ENCODE results near the gene ZSCAN5B. TPM values are rescaled to one million over a fixed set of nuclear protein-coding genes. Genes with fewer than 3 reads are reported as not detected.

Gene ZSCAN5B
- total and polyA plus RNA-seq, 2 of the 8 experiments (the other 6 are each of a cell fraction or from before 2014, with no cell fraction given), result not detected

GRCh38 chr19:56146904-56147303, 50.7 kb downstream of the ZSCAN5B start:
- no peak overlapping the region for H4K91ac ChIP-seq (replicated peaks; ENCODE audit: insufficient read length, low read length)
- H2AFZ ChIP-seq (ENCODE audit: low read length), result no peak overlapping the region
- no peak overlapping the region for H2AK5ac ChIP-seq (ENCODE audit: low read depth, low read length)
- no peak for FAIRE-seq
- H2BK120ac ChIP-seq (replicated peaks; ENCODE audit: low read depth, low read length), result no peak overlapping the region
- H2BK20ac ChIP-seq (ENCODE audit: low read length), result no peak overlapping the region
- H3K27ac ChIP-seq (ENCODE audit: low read depth, low read length), result no peak overlapping the region
- no peak overlapping the region for H2BK12ac ChIP-seq (ENCODE audit: low read depth, low read length)
- H3K4ac ChIP-seq (replicated peaks; ENCODE audit: insufficient read length, low read depth, low read length), result no peak overlapping the region
- CTCF ChIA-PET (ENCODE audit: partially characterized antibody), result interaction anchor here (1.1 to 6.5 kb wide), 4 partner anchors 7 to 105 kb away, joined by 3 to 47 read pairs (median 4); no protein-coding TSS in a partner anchor
- H3K4me1 ChIP-seq (replicated peaks in 1 of 4; ENCODE audit: control insufficient read depth in 3 of 4, insufficient read depth in 4 of 4, low read length in 3 of 4), result peaks cover 0 to 3% (median 2%) of the 10 kb centered on the region in 4 experiments; a peak in 3 of 7 replicates
- H3K23me2 ChIP-seq (ENCODE audit: low read depth, low read length), result 0 out of 2 replicates have a peak, but pooled peaks cover 1% of the 10 kb centered on the region
- H2BK5ac ChIP-seq (ENCODE audit: low read depth, low read length), result no peak overlapping the region
- no peak overlapping the region for H4K5ac ChIP-seq (ENCODE audit: insufficient read length, low read depth, low read length)
- 95% methylated on average over 17 of the region's 31 CpGs; no CpG with 5 or more reads in 1 of the 2 experiments for WGBS, 2 experiments (ENCODE audit: extremely low coverage in 1 of 2, insufficient coverage in 1 of 2, insufficient read length in 1 of 2, insufficient replicate concordance in 2 of 2, low coverage in 1 of 2, low lambda C conversion rate in 2 of 2, missing lambda C conversion rate in 1 of 2)
- no peak overlapping the region for H3K18ac ChIP-seq (ENCODE audit: extremely low read depth, low read length)
- H3K56ac ChIP-seq (replicated peaks; ENCODE audit: insufficient read length, low read depth, low read length), result no peak overlapping the region
- no peak overlapping the region for H3K9ac ChIP-seq (replicated peaks in 1 of 4; ENCODE audit: extremely low read depth in 1 of 4, low read depth in 3 of 4, low read length in 3 of 4)
- H3K36me3 ChIP-seq (ENCODE audit: control insufficient read depth in 2 of 4, insufficient read depth in 4 of 4, low read length in 3 of 4), result peaks cover 0 to 22% (median 7%) of the 10 kb centered on the region in 4 experiments; a peak in 5 of 8 replicates
- no peak for DNase-seq (ENCODE audit: low read depth in 1 of 2, low spot score in 2 of 2)
- no peak overlapping the region for H4K8ac ChIP-seq (ENCODE audit: extremely low read depth, insufficient read depth, low read length)
- TF ChIP-seq RAD21 (IDR thresholded peaks at IDR 0.05 in 1 of 2, conservative IDR thresholded peaks at IDR 0.05 in 1 of 2; ENCODE audit: low read depth in 2 of 2, low read length in 2 of 2) (no peak), PHF8 (conservative IDR thresholded peaks at IDR 0.05; ENCODE audit: low read depth, low read length) (no peak), CTBP2 (IDR thresholded peaks at IDR 0.05; ENCODE audit: borderline replicate concordance, insufficient read depth, insufficient read length, low read length) (no peak), SRF (IDR thresholded peaks at IDR 0.05; ENCODE audit: low read depth, low read length) (no peak), MAFK (IDR thresholded peaks at IDR 0.05; ENCODE audit: low read depth, low read length) (no peak), HDAC6 (IDR thresholded peaks at IDR 0.05; ENCODE audit: low read depth, low read length) (no peak), NRF1 (IDR thresholded peaks at IDR 0.05; ENCODE audit: low read depth, low read length) (no peak), SIN3A (conservative IDR thresholded peaks at IDR 0.05 in 1 of 2, IDR thresholded peaks at IDR 0.05 in 1 of 2; ENCODE audit: low read depth in 1 of 2, low read length in 2 of 2) (no peak)
- no peaks in the 10 kb centered on the region for H3K9me3 ChIP-seq (ENCODE audit: insufficient read depth in 2 of 2, low read depth in 1 of 2, low read length in 1 of 2)
- peaks cover 3 to 19% of the 10 kb centered on the region in 2 experiments for H4K20me1 ChIP-seq (replicated peaks in 1 of 2; ENCODE audit: control insufficient read depth in 1 of 2, insufficient read depth in 2 of 2, low read length in 2 of 2)
- H3K23ac ChIP-seq (ENCODE audit: insufficient read length), result no peak overlapping the region
- peaks cover 13% of the 10 kb centered on the region for H3K79me1 ChIP-seq (ENCODE audit: low read depth, low read length)
- POLR2A ChIA-PET (ENCODE audit: partially characterized antibody), result interaction anchor here (0.6 to 1.8 kb wide), 5 partner anchors 14 to 41 kb away, joined by 3 to 5 read pairs (median 4); partner anchors contain the start of gene ZNF787
- no peaks in the 10 kb centered on the region for H3K27me3 ChIP-seq (replicated peaks in 1 of 4; ENCODE audit: control insufficient read depth in 3 of 4, extremely low read depth in 1 of 4, insufficient read depth in 3 of 4, low read length in 3 of 4)
- H3K4me3 ChIP-seq (ENCODE audit: extremely low read depth in 1 of 4, insufficient read depth in 2 of 4, low read depth in 3 of 4, low read length in 4 of 4), result no peak overlapping the region
- H3K14ac ChIP-seq (ENCODE audit: insufficient read length), result no peak overlapping the region
- peaks cover 0 to 38% of the 10 kb centered on the region in 2 experiments; a peak in 2 of 4 replicates for H3K79me2 ChIP-seq (ENCODE audit: control insufficient read depth in 1 of 2, insufficient read depth in 2 of 2, low read length in 2 of 2)
- no peak overlapping the region for H3K4me2 ChIP-seq (ENCODE audit: insufficient read depth in 1 of 2, low read depth in 2 of 2, low read length in 2 of 2)
- H2BK15ac ChIP-seq (ENCODE audit: low read length), result no peak overlapping the region

Data from H1 (cell line).